B cell (primary cell): ENCODE results near the gene EXOC6B. TPM values are rescaled to one million over a fixed set of nuclear protein-coding genes. Genes with fewer than 3 reads are reported as not detected.

ENCODE experiments used
- ATAC-seq: fragments of 200-7000 bp; cut with Tn5 transposase; one replicate; pipeline ENCODE4 v1.10.0; 2021; ENCODE audit warnings: low read depth, mild to moderate bottlenecking, moderate number of reproducible peaks, moderate library complexity
- CTCF ChIA-PET: fragments of 350-600 bp; sonication (Branson Sonifier 250); formaldehyde crosslinking; loops from one replicate; lab custom pipeline; 2021; ENCODE audit warnings: antibody characterized with exemption, inconsistent platforms; lab: Charles Lee
- POLR2A ChIA-PET: fragments of 350-600 bp; sonication (Branson Sonifier 250); formaldehyde crosslinking; loops from one replicate; lab custom pipeline; 2021; ENCODE audit warnings: antibody characterized with exemption; lab: Charles Lee
- DNase-seq: peaks from one replicate; pipeline ENCODE4 v3.0.0; 2013
- H2AFZ ChIP-seq: 2 replicates; pipeline ENCODE4 v1.6.1; 2012; ENCODE audit warnings: mild to moderate bottlenecking, low read depth, low read length; ENCODE audit not compliant: insufficient read depth, poor library complexity, severe bottlenecking
- H3K27ac ChIP-seq, 2 donors: 1 replicate in 1 of 2; 2 replicates in 1 of 2; pipeline ENCODE4 v1.5.1; 2012 to 2013; ENCODE audit warnings: low read length in 2 of 2, mild to moderate bottlenecking in 2 of 2, moderate library complexity in 1 of 2
- H3K27me3 ChIP-seq, 4 experiments: fragments of 200-600 bp in 1 of 4; sonication (generic) in 1 of 4; replicated peaks in 1 of 4; 1 replicate in 2 of 4; 2 replicates in 2 of 4; pipeline versions ENCODE4 v1.6.1 to v1.7.0; 2013 to 2016; ENCODE audit warnings: low read length in 3 of 4, mild to moderate bottlenecking in 2 of 4, mixed read lengths in 1 of 4, moderate library complexity in 1 of 4; ENCODE audit not compliant: insufficient read depth in 4 of 4, control insufficient read depth in 3 of 4; ENCODE audit errors: control extremely low read depth in 1 of 4
- H3K36me3 ChIP-seq, 2 experiments: replicated peaks in 1 of 2; 1 replicate in 1 of 2; 2 replicates in 1 of 2; pipeline versions ENCODE4 v1.6.1 to v1.7.1; 2013; ENCODE audit warnings: low read length in 1 of 2; ENCODE audit not compliant: insufficient read depth in 2 of 2, control insufficient read depth in 1 of 2; ENCODE audit errors: control extremely low read depth in 1 of 2, extremely low read depth in 1 of 2
- H3K4me1 ChIP-seq, 2 donors: fragments of 200-600 bp in 1 of 2; sonication (generic) in 1 of 2; 1 replicate in 1 of 2; 2 replicates in 1 of 2; pipeline versions ENCODE4 v1.5.1 to v1.6.1; 2013 to 2017; ENCODE audit warnings: low read length in 2 of 2; ENCODE audit not compliant: control insufficient read depth in 2 of 2, insufficient read depth in 2 of 2
- H3K4me2 ChIP-seq: replicated peaks from 2 replicates; pipeline ENCODE3; 2012; ENCODE audit warnings: mild to moderate bottlenecking, low read depth, low read length; ENCODE audit not compliant: poor library complexity, severe bottlenecking
- H3K4me3 ChIP-seq, 5 experiments: fragments of 200-600 bp in 1 of 5; sonication (generic) in 1 of 5; 1 replicate in 3 of 5; 2 replicates in 2 of 5; pipeline versions ENCODE4 v1.5.1 to v1.7.0; 2011 to 2016; ENCODE audit warnings: low read length in 4 of 5, mild to moderate bottlenecking in 4 of 5, low read depth in 2 of 5, control low read depth in 1 of 5, moderate library complexity in 1 of 5; ENCODE audit not compliant: insufficient read depth in 1 of 5; ENCODE audit errors: control extremely low read depth in 1 of 5, extremely low read depth in 1 of 5
- H3K79me2 ChIP-seq: fragments of 200-600 bp; sonication (generic); one replicate; pipeline ENCODE4 v1.6.0; 2016; ENCODE audit warnings: low read length; ENCODE audit not compliant: control insufficient read depth, insufficient read depth
- H3K9ac ChIP-seq: fragments of 200-600 bp; sonication (generic); 2 replicates; pipeline ENCODE4 v1.6.1; 2017; ENCODE audit warnings: mild to moderate bottlenecking, low read length, moderate library complexity
- H3K9me3 ChIP-seq, 3 donors: one replicate each; pipeline versions ENCODE4 v1.6.1 to v1.7.1; 2013; ENCODE audit warnings: low read length in 2 of 3; ENCODE audit not compliant: control insufficient read depth in 2 of 3, insufficient read depth in 1 of 3; ENCODE audit errors: control extremely low read depth in 1 of 3
- H4K20me1 ChIP-seq: 2 replicates; pipeline ENCODE4 v1.6.0; 2012; ENCODE audit warnings: mild to moderate bottlenecking, low read length; ENCODE audit not compliant: insufficient read depth, control insufficient read depth, poor library complexity, severe bottlenecking
- H3K27ac Mint-ChIP-seq: one replicate; pipeline ENCODE4 v1.8.0; 2021; ENCODE audit warnings: mixed read lengths
- H3K27me3 Mint-ChIP-seq: one replicate; pipeline ENCODE4 v1.8.0; 2021; ENCODE audit warnings: mixed read lengths
- H3K4me1 Mint-ChIP-seq: one replicate; pipeline ENCODE4 v1.8.0; 2021; ENCODE audit warnings: mixed read lengths
- H3K4me3 Mint-ChIP-seq: one replicate; pipeline ENCODE4 v1.8.0; 2021; ENCODE audit warnings: mixed read lengths
- H3K9me3 Mint-ChIP-seq: one replicate; pipeline ENCODE4 v1.8.0; 2022; ENCODE audit warnings: mixed read lengths; ENCODE audit not compliant: insufficient read depth
- EZH2 ChIP-seq: IDR thresholded peaks from 2 replicates; pipeline ENCODE4 v1.6.1; 2012; ENCODE audit warnings: borderline replicate concordance, low read depth, mild to moderate bottlenecking, moderate library complexity, low read length; ENCODE audit not compliant: insufficient read depth, poor library complexity, severe bottlenecking
- WGBS: methylation state at CpG from one replicate; pipeline ENCODE4 v1.1.5; 2013; ENCODE audit warnings: missing lambda C conversion rate; ENCODE audit not compliant: insufficient coverage; 5-methylcytosine and 5-hydroxymethylcytosine counted together
- intact Hi-C: fragments of 100-400 bp; cut with micrococcal nuclease; formaldehyde crosslinking; loops from one replicate; pipeline ENCODE4 v1.10.0; 2022
- polyA plus RNA-seq: library from polyadenylated mRNA; depleted of rRNA; stranded (reverse); fragments of >200 nt; gene quantifications from 2 replicates; pipeline ENCODE4 v1.2.3, GENCODE V29; 2012
- total RNA-seq, 2 donors: library from RNA; stranded (reverse); fragments of 120-200 nt in 1 of 2; gene quantifications; 1 replicate in 1 of 2; 2 replicates in 1 of 2; pipeline versions ENCODE4 v1.2.3 to v1.2.4, GENCODE V29; 2013 to 2022
- TF ChIP-seq, protein P1 (sequence below): fragments of 200-600 bp; IDR thresholded peaks from one replicate; pipeline ENCODE4 v1.8.0; 2022; ENCODE audit warnings: antibody characterized with exemption, mild to moderate bottlenecking

The EXOC6B gene
- total and polyA plus RNA-seq, 2 donors (not counting 1 experiment from before 2014, with no cell fraction given), result 4.8 to 22.6 TPM

DNA sequence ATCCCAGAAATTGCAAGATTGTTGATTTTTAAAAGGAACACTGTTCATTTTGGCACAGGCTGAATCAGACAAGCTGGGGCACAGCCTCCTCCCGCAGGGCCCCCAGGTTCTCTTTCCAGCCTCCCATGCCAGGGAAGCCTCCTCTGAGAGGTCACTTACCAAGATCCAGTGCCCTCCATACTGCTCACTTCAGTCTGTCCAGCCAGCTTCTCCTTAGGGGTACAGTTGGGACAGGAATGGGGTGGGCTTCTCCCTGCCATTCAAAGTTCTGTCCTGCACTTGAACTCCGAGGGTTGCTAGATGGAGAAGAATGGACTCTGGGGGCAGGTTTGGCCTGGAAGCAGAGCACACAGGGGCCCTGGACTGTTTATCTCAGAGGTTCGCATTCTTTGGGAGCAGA lies 670.7 kb downstream of the EXOC6B start:
- Histone ChIP-seq H3K9ac (no peak overlapping the region), H3K36me3 (no peaks in the 10 kb centered on the region), H3K27ac (no peak overlapping the region), H4K20me1 (no peaks in the 10 kb centered on the region), H3K9me3 (no peaks in the 10 kb centered on the region), H3K27me3 (peaks cover 0 to 27% (median 2%) of the 10 kb centered on the region in 4 experiments), H3K4me3 (no peak overlapping the region), H3K4me2 (no peak overlapping the region), H3K79me2 (no peaks in the 10 kb centered on the region), H3K4me1 (peaks cover 2 to 4% of the 10 kb centered on the region in 2 donors), H2AFZ (no peak overlapping the region)
- intact Hi-C loops, result no loop called here
- TF ChIP-seq, protein P1, sequence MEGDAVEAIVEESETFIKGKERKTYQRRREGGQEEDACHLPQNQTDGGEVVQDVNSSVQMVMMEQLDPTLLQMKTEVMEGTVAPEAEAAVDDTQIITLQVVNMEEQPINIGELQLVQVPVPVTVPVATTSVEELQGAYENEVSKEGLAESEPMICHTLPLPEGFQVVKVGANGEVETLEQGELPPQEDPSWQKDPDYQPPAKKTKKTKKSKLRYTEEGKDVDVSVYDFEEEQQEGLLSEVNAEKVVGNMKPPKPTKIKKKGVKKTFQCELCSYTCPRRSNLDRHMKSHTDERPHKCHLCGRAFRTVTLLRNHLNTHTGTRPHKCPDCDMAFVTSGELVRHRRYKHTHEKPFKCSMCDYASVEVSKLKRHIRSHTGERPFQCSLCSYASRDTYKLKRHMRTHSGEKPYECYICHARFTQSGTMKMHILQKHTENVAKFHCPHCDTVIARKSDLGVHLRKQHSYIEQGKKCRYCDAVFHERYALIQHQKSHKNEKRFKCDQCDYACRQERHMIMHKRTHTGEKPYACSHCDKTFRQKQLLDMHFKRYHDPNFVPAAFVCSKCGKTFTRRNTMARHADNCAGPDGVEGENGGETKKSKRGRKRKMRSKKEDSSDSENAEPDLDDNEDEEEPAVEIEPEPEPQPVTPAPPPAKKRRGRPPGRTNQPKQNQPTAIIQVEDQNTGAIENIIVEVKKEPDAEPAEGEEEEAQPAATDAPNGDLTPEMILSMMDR, result no peak
- TF ChIP-seq EZH2, result no peak
- CTCF ChIA-PET, result no interaction called here
- 100% methylated on average over 3 of the region's 3 CpGs for WGBS
- no peak overlapping the region for H3K27ac Mint-ChIP-seq
- no peaks in the 10 kb centered on the region for H3K9me3 Mint-ChIP-seq
- H3K27me3 Mint-ChIP-seq, result peaks cover 35% of the 10 kb centered on the region
- H3K4me1 Mint-ChIP-seq, result peaks cover 4% of the 10 kb centered on the region
- POLR2A ChIA-PET, result no interaction called here
- ATAC-seq (no peak), DNase-seq (no peak)
- no peak overlapping the region for H3K4me3 Mint-ChIP-seq

DNA sequence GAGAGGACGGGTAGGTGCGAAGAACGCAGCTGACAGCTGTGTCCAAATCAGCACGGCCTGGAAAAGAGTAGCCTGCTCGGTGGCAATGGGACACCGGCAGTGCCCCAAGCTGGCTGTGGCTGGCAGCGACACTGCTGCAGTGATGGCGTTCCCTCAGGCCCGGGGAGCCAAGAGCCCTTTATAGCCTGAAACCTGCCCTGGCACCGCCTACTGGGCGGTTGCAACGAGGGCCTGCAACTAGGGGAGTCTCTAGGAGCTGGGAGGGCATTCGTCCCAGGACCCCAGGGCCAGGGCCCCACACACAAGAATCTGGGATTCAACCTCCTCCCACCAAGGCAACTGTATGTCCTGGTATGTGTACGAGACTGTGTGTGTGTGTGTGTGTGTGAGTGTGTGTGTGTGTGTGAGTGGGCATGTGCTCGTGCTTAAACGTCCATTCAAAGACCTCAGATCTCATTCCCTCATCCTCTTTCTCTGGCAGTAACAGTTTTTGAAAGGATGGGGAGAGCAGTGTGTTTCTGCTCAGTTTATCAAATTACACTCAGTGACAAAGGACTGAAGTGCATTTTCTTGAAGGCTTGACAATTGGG lies 671.4 kb downstream of the EXOC6B start:
- H3K36me3 ChIP-seq, result no peaks in the 10 kb centered on the region
- H4K20me1 ChIP-seq, result no peaks in the 10 kb centered on the region
- POLR2A ChIA-PET, result no interaction called here
- Mint-ChIP-seq H3K27ac (no peak overlapping the region), H3K9me3 (no peaks in the 10 kb centered on the region), H3K4me1 (peaks cover 11% of the 10 kb centered on the region), H3K4me3 (no peak overlapping the region), H3K27me3 (peaks cover 42% of the 10 kb centered on the region)
- peaks cover 0 to 33% (median 8%) of the 10 kb centered on the region in 4 experiments for H3K27me3 ChIP-seq
- H3K9ac ChIP-seq, result no peak overlapping the region
- H3K9me3 ChIP-seq, result no peaks in the 10 kb centered on the region
- no peaks in the 10 kb centered on the region for H3K79me2 ChIP-seq
- H3K4me2 ChIP-seq, result no peak overlapping the region
- WGBS, result 96% methylated on average over 9 of the region's 16 CpGs
- CTCF ChIA-PET, result interaction anchor here (0.6 kb wide), 1 partner anchor 169 kb away, joined by 3 read pairs; no protein-coding TSS in a partner anchor
- DNase-seq, result no peak
- peaks cover 9 to 11% of the 10 kb centered on the region in 2 donors for H3K4me1 ChIP-seq
- intact Hi-C loops, result no loop called here
- no peak overlapping the region for H3K27ac ChIP-seq
- TF ChIP-seq, protein P1, result no peak
- TF ChIP-seq EZH2, result no peak
- H2AFZ ChIP-seq, result no peak overlapping the region
- H3K4me3 ChIP-seq, result no peak overlapping the region
- no peak for ATAC-seq
